H9 (cell line): ENCODE results near the gene ZNF385D. TPM values are rescaled to one million over a fixed set of nuclear protein-coding genes. Genes with fewer than 3 reads are reported as not detected.

ENCODE experiments used
- DNase-seq: peaks from one replicate; pipeline ENCODE4 v3.0.0-alpha.2; 2017
- H2AFZ ChIP-seq: one replicate; pipeline ENCODE4 v1.6.1; 2013; ENCODE audit warnings: mild to moderate bottlenecking, low read length, control low read depth, moderate library complexity
- H2AK5ac ChIP-seq: 2 replicates; pipeline ENCODE4 v1.6.1; 2013; ENCODE audit warnings: low read length, control low read depth, mixed read lengths; ENCODE audit not compliant: insufficient read length
- H2BK120ac ChIP-seq: one replicate; pipeline ENCODE4 v1.6.1; 2013; ENCODE audit warnings: low read depth, mild to moderate bottlenecking, low read length, control low read depth, inconsistent platforms; ENCODE audit not compliant: poor library complexity, severe bottlenecking
- H2BK12ac ChIP-seq: 2 replicates; pipeline ENCODE4 v1.6.1; 2013; ENCODE audit warnings: low read length, control low read depth, mixed read lengths, low read depth; ENCODE audit not compliant: insufficient read length
- H2BK15ac ChIP-seq: 2 replicates; pipeline ENCODE4 v1.6.1; 2013; ENCODE audit warnings: low read depth, low read length, control low read depth
- H2BK20ac ChIP-seq: one replicate; pipeline ENCODE4 v1.6.1; 2013; ENCODE audit warnings: low read depth, mild to moderate bottlenecking, low read length, control low read depth, inconsistent platforms; ENCODE audit not compliant: poor library complexity, severe bottlenecking
- H2BK5ac ChIP-seq: 2 replicates; pipeline ENCODE4 v1.6.1; 2013; ENCODE audit warnings: low read length, control low read depth, mixed read lengths; ENCODE audit not compliant: insufficient read length
- H3K14ac ChIP-seq: 2 replicates; pipeline ENCODE4 v1.6.1; 2013; ENCODE audit warnings: low read length, control low read depth; ENCODE audit not compliant: insufficient read depth
- H3K18ac ChIP-seq: 2 replicates; pipeline ENCODE4 v1.6.1; 2013; ENCODE audit warnings: low read depth, mild to moderate bottlenecking, mixed read lengths, low read length, control low read depth; ENCODE audit not compliant: insufficient read length
- H3K23ac ChIP-seq: 2 replicates; pipeline ENCODE4 v1.6.1; 2013; ENCODE audit warnings: low read length, control low read depth, mixed read lengths, low read depth; ENCODE audit not compliant: insufficient read length
- H3K23me2 ChIP-seq: 2 replicates; pipeline ENCODE4 v1.6.1; 2013; ENCODE audit warnings: low read depth, mild to moderate bottlenecking, mixed read lengths, low read length, control low read depth; ENCODE audit not compliant: insufficient read length, poor library complexity, severe bottlenecking
- H3K27ac ChIP-seq: 2 replicates; pipeline ENCODE4 v1.5.1; 2013; ENCODE audit warnings: low read length, control low read depth, mixed read lengths, low read depth; ENCODE audit not compliant: insufficient read length
- H3K27me3 ChIP-seq: 2 replicates; pipeline ENCODE4 v1.6.1; 2013; ENCODE audit warnings: low read length, control low read depth, inconsistent platforms; ENCODE audit not compliant: insufficient read depth
- H3K4ac ChIP-seq: 2 replicates; pipeline ENCODE4 v1.6.1; 2013; ENCODE audit warnings: low read depth, mild to moderate bottlenecking, control low read depth, inconsistent platforms, low read length, moderate library complexity
- H3K4me1 ChIP-seq: 2 replicates; pipeline ENCODE4 v1.6.1; 2013; ENCODE audit warnings: low read length, control low read depth, inconsistent platforms; ENCODE audit not compliant: insufficient read depth
- H3K4me2 ChIP-seq: 2 replicates; pipeline ENCODE4 v1.6.1; 2013; ENCODE audit warnings: low read length, control low read depth, mixed read lengths; ENCODE audit not compliant: insufficient read length, insufficient read depth
- H3K56ac ChIP-seq: 2 replicates; pipeline ENCODE4 v1.6.1; 2013; ENCODE audit warnings: low read depth, mild to moderate bottlenecking, mixed read lengths, low read length, control low read depth; ENCODE audit not compliant: insufficient read length
- H3K79me1 ChIP-seq: 2 replicates; pipeline ENCODE4 v1.6.1; 2013; ENCODE audit warnings: low read depth, mild to moderate bottlenecking, moderate library complexity, low read length, control low read depth, inconsistent platforms; ENCODE audit not compliant: insufficient read depth, poor library complexity, severe bottlenecking
- H3K79me2 ChIP-seq: 2 replicates; pipeline ENCODE4 v1.6.1; 2013; ENCODE audit warnings: low read length, control low read depth, inconsistent platforms; ENCODE audit not compliant: insufficient read depth
- H3K9ac ChIP-seq: 2 replicates; pipeline ENCODE4 v1.6.1; 2013; ENCODE audit warnings: low read length, control low read depth, mixed read lengths; ENCODE audit not compliant: insufficient read length; ENCODE audit errors: extremely low read depth
- H3K9me3 ChIP-seq: one replicate; pipeline ENCODE4 v1.6.1; 2013; ENCODE audit warnings: low read depth, low read length, inconsistent platforms; ENCODE audit not compliant: control insufficient read depth
- H3T11ph ChIP-seq: one replicate; pipeline ENCODE4 v1.6.1; 2013; ENCODE audit warnings: mild to moderate bottlenecking, low read length, control low read depth, inconsistent platforms
- H4K20me1 ChIP-seq: one replicate; pipeline ENCODE4 v1.6.1; 2013; ENCODE audit not compliant: control insufficient read depth, insufficient read length, insufficient read depth
- H4K5ac ChIP-seq: 2 replicates; pipeline ENCODE4 v1.6.1; 2013; ENCODE audit warnings: low read depth, mild to moderate bottlenecking, mixed read lengths, low read length, control low read depth; ENCODE audit not compliant: insufficient read length
- H4K8ac ChIP-seq: replicated peaks from 2 replicates; pipeline ENCODE4 v1.6.1; 2013; ENCODE audit warnings: low read length, control low read depth, mixed read lengths, low read depth; ENCODE audit not compliant: insufficient read length
- H4K91ac ChIP-seq: 2 replicates; pipeline ENCODE4 v1.6.1; 2013; ENCODE audit warnings: low read depth, mild to moderate bottlenecking, moderate library complexity, mixed read lengths, low read length, control low read depth; ENCODE audit not compliant: insufficient read length
- H3K27ac Mint-ChIP-seq, 3 experiments: 2 replicates in 2 of 3; 3 replicates in 1 of 3; pipeline ENCODE4 v1.8.0; 2020 to 2021; ENCODE audit warnings: mixed read lengths in 3 of 3, mild to moderate bottlenecking in 1 of 3, moderate library complexity in 1 of 3
- H3K27me3 Mint-ChIP-seq: 2 replicates; pipeline ENCODE4 v1.8.0; 2021; ENCODE audit warnings: low read depth, mild to moderate bottlenecking, moderate library complexity, mixed read lengths
- H3K36me3 Mint-ChIP-seq, 3 experiments: 2 replicates in 2 of 3; 3 replicates in 1 of 3; pipeline ENCODE4 v1.8.0; 2020 to 2021; ENCODE audit warnings: low read depth in 3 of 3, mixed read lengths in 3 of 3; ENCODE audit not compliant: insufficient read depth in 1 of 3
- H3K4me1 Mint-ChIP-seq, 2 experiments: 2 replicates each; pipeline ENCODE4 v1.8.0; 2020; ENCODE audit warnings: mixed read lengths in 2 of 2
- H3K4me3 Mint-ChIP-seq, 2 experiments: 2 replicates in 1 of 2; 3 replicates in 1 of 2; pipeline ENCODE4 v1.8.0; 2020 to 2021; ENCODE audit warnings: mild to moderate bottlenecking in 2 of 2, mixed read lengths in 2 of 2, moderate library complexity in 1 of 2
- H3K9me3 Mint-ChIP-seq, 2 experiments: 2 replicates in 1 of 2; 3 replicates in 1 of 2; pipeline ENCODE4 v1.8.0; 2020; ENCODE audit warnings: mild to moderate bottlenecking in 2 of 2, mixed read lengths in 2 of 2, moderate library complexity in 1 of 2
- WGBS: extraction: QIAGEN DNeasy Blood & Tissue Kit; methylation state at CpG from one replicate; pipeline ENCODE4 v1.1.7; 2013; ENCODE audit warnings: missing lambda C conversion rate, low lambda C conversion rate, mixed read lengths; ENCODE audit not compliant: insufficient read length; ENCODE audit errors: extremely low coverage; 5-methylcytosine and 5-hydroxymethylcytosine counted together
- total RNA-seq: library from RNA; stranded (reverse); gene quantifications from 2 replicates; pipeline ENCODE4 v1.2.1, GENCODE V29; 2021
- TF ChIP-seq, protein P1 (sequence below): fragments of 200-600 bp; sonication (generic); conservative IDR thresholded peaks from 3 replicates; pipeline ENCODE4 v1.8.0; 2021; ENCODE audit warnings: antibody characterized with exemption, mild to moderate bottlenecking

Gene ZNF385D
- total RNA-seq, 1 experiment from 2014 or later, result 1.5 TPM

GRCh38 chr3:21517184-21517583 lies 233.8 kb downstream of the ZNF385D start:
- no peak overlapping the region for H4K5ac ChIP-seq
- H2BK12ac ChIP-seq, result no peak overlapping the region
- no peak overlapping the region for H3K23ac ChIP-seq
- no peak overlapping the region for H3T11ph ChIP-seq
- TF ChIP-seq, protein P1, sequence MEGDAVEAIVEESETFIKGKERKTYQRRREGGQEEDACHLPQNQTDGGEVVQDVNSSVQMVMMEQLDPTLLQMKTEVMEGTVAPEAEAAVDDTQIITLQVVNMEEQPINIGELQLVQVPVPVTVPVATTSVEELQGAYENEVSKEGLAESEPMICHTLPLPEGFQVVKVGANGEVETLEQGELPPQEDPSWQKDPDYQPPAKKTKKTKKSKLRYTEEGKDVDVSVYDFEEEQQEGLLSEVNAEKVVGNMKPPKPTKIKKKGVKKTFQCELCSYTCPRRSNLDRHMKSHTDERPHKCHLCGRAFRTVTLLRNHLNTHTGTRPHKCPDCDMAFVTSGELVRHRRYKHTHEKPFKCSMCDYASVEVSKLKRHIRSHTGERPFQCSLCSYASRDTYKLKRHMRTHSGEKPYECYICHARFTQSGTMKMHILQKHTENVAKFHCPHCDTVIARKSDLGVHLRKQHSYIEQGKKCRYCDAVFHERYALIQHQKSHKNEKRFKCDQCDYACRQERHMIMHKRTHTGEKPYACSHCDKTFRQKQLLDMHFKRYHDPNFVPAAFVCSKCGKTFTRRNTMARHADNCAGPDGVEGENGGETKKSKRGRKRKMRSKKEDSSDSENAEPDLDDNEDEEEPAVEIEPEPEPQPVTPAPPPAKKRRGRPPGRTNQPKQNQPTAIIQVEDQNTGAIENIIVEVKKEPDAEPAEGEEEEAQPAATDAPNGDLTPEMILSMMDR, result no peak
- no peaks in the 10 kb centered on the region for H3K23me2 ChIP-seq
- no peaks in the 10 kb centered on the region for H4K20me1 ChIP-seq
- no peaks in the 10 kb centered on the region for H3K79me1 ChIP-seq
- no peak overlapping the region for H2BK20ac ChIP-seq
- no peak overlapping the region for H2AFZ ChIP-seq
- no peak overlapping the region for H2BK15ac ChIP-seq
- no peak overlapping the region for H3K4me2 ChIP-seq
- no peaks in the 10 kb centered on the region for H3K79me2 ChIP-seq
- H3K9ac ChIP-seq, result no peak overlapping the region
- H3K9me3 ChIP-seq, result no peaks in the 10 kb centered on the region
- Mint-ChIP-seq H3K4me1 (peaks cover 11 to 14% of the 10 kb centered on the region in 2 experiments), H3K9me3 (no peaks in the 10 kb centered on the region), H3K4me3 (no peak overlapping the region), H3K27me3 (no peaks in the 10 kb centered on the region), H3K27ac (peak overlapping the region in 1 of 3 experiments; percentile 22; a peak in 1 of 7 replicates), H3K36me3 (no peaks in the 10 kb centered on the region)
- WGBS, result no CpG with 5 or more reads among the region's 3 CpGs
- no peaks in the 10 kb centered on the region for H3K27me3 ChIP-seq
- no peak overlapping the region for H4K8ac ChIP-seq
- H2AK5ac ChIP-seq, result no peak overlapping the region
- no peak overlapping the region for H3K18ac ChIP-seq
- H3K4ac ChIP-seq, result no peak overlapping the region
- H3K27ac ChIP-seq, result no peak overlapping the region
- H2BK5ac ChIP-seq, result no peak overlapping the region
- H2BK120ac ChIP-seq, result no peak overlapping the region
- H4K91ac ChIP-seq, result no peak overlapping the region
- DNase-seq, result peak; percentile 33
- no peak overlapping the region for H3K56ac ChIP-seq
- no peak overlapping the region for H3K14ac ChIP-seq
- no peaks in the 10 kb centered on the region for H3K4me1 ChIP-seq
